Epithelial cell of esophagus (primary cell): ENCODE measurements around the gene SPINT3.
A peak's percentile ranks its signal among the peaks of the same experiment; 100 is the strongest.

Experiments
- DNase-seq: peaks from one replicate; pipeline ENCODE4 v3.0.0; 2010; ENCODE audit warnings: low read depth
- H3K4me3 ChIP-seq: 2 replicates; pipeline ENCODE4 v1.5.1; 2011; ENCODE audit warnings: mild to moderate bottlenecking, low read length, control low read depth
- CTCF ChIP-seq: IDR thresholded peaks from 2 replicates; pipeline ENCODE4 v1.5.1; 2011; ENCODE audit warnings: low read depth, mild to moderate bottlenecking, low read length, control low read depth, inconsistent platforms; ENCODE audit not compliant: insufficient read depth; ENCODE audit errors: missing control alignments

SPINT3 gene

GRCh38 chr20:45523821-45524220, 8.4 kb upstream of the SPINT3 start:
- TF ChIP-seq CTCF, result no peak
- no peak overlapping the region for H3K4me3 ChIP-seq
- peak; percentile 29 for DNase-seq

- no peak overlapping the region for H3K4me3 ChIP-seq
- no peak for TF ChIP-seq CTCF
- DNase-seq, result peak; percentile 91
These were observed 2.9 kb upstream of the SPINT3 start for GRCh38 chr20:45518282-45518681.

- no peak overlapping the region for H3K4me3 ChIP-seq
- DNase-seq, result peak; percentile 50
- TF ChIP-seq CTCF, result no peak
These were observed 5.1 kb downstream of the SPINT3 start for GRCh38 chr20:45510242-45510862.

GRCh38 chr20:45509091-45509490, 6.3 kb downstream of the SPINT3 start:
- TF ChIP-seq CTCF, result no peak
- DNase-seq, result no peak
- H3K4me3 ChIP-seq, result no peak overlapping the region

- H3K4me3 ChIP-seq, result no peak overlapping the region
- TF ChIP-seq CTCF, result no peak
- peak; percentile 21 for DNase-seq
These were observed 7.1 kb downstream of the SPINT3 start for GRCh38 chr20:45508068-45508886.

- no peak overlapping the region for H3K4me3 ChIP-seq
- DNase-seq, result peak; percentile 85
- no peak for TF ChIP-seq CTCF
These were observed 8.2 kb downstream of the SPINT3 start for GRCh38 chr20:45507011-45507820.
